GM12865 (cell line): ENCODE results near the gene PODNL1.
"Not testable (repeated sequence)": the region's sequence is repeated elsewhere in the genome, so short reads cannot be mapped to it uniquely, and the experiment has no call there.

ENCODE experiments used
- DNase-seq: peaks from one replicate; pipeline ENCODE4 v3.0.0; 2010; ENCODE audit warnings: low read depth
- H3K4me3 ChIP-seq: 2 replicates; pipeline ENCODE4 v1.5.1; 2011; ENCODE audit warnings: mild to moderate bottlenecking, low read depth, low read length, control low read depth
- CTCF ChIP-seq: IDR thresholded peaks from 2 replicates; pipeline ENCODE4 v1.5.1; 2011; ENCODE audit warnings: low read length, control low read depth, low read depth, inconsistent platforms; ENCODE audit not compliant: insufficient read depth; ENCODE audit errors: missing control alignments

PODNL1 gene

GRCh38 chr19:13930402-13930801, 7.8 kb downstream of the PODNL1 start:
- no peak for TF ChIP-seq CTCF
- no peak for DNase-seq
- no peak overlapping the region for H3K4me3 ChIP-seq

GRCh38 chr19:13929956-13930355, 8.3 kb downstream of the PODNL1 start:
- no peak for TF ChIP-seq CTCF
- H3K4me3 ChIP-seq = no peak overlapping the region
- DNase-seq = no peak

- DNase-seq = no peak
- TF ChIP-seq CTCF = no peak
- H3K4me3 ChIP-seq = no peak overlapping the region
Measured at GRCh38 chr19:13929340-13929739, 8.9 kb downstream of the PODNL1 start.

GRCh38 chr19:13926715-13927114, 11.5 kb downstream of the PODNL1 start:
- no peak for DNase-seq
- H3K4me3 ChIP-seq = no peak overlapping the region
- TF ChIP-seq CTCF = no peak

GRCh38 chr19:13926010-13926409, 12.2 kb downstream of the PODNL1 start:
- no peak for TF ChIP-seq CTCF
- no peak for DNase-seq
- no peak overlapping the region for H3K4me3 ChIP-seq

- no peak for TF ChIP-seq CTCF
- no peak overlapping the region for H3K4me3 ChIP-seq
- no peak for DNase-seq
Measured at GRCh38 chr19:13923194-13923987, 14.8 kb downstream of the PODNL1 start.

GRCh38 chr19:13922118-13922517, 16.1 kb downstream of the PODNL1 start:
- not testable (repeated sequence) for DNase-seq, H3K4me3 ChIP-seq
